Parathyroid adenoma (tissue), 2 donors: ENCODE data around the gene SPX.

Source experiments
- H2AFZ ChIP-seq: fragments of 300-600 bp; sonication (generic); one replicate; pipeline ENCODE4 v1.7.0; 2017; ENCODE audit warnings: antibody characterized with exemption, mild to moderate bottlenecking
- H3K27ac ChIP-seq: fragments of 300-600 bp; sonication (generic); one replicate; pipeline ENCODE4 v1.7.0; 2017
- H3K27me3 ChIP-seq: fragments of 300-600 bp; sonication (generic); one replicate; pipeline ENCODE4 v1.7.0; 2017; ENCODE audit warnings: low read length; ENCODE audit not compliant: control insufficient read depth, insufficient read depth
- H3K36me3 ChIP-seq: fragments of 300-600 bp; sonication (generic); one replicate; pipeline ENCODE4 v1.7.0; 2017; ENCODE audit warnings: low read length; ENCODE audit not compliant: control insufficient read depth, insufficient read depth
- H3K4me1 ChIP-seq: fragments of 300-600 bp; sonication (generic); one replicate; pipeline ENCODE4 v1.7.0; 2017; ENCODE audit warnings: control low read depth
- H3K4me2 ChIP-seq: fragments of 300-600 bp; sonication (generic); one replicate; pipeline ENCODE4 v1.7.0; 2017; ENCODE audit warnings: low read length
- H3K4me3 ChIP-seq: fragments of 300-600 bp; sonication (generic); one replicate; pipeline ENCODE4 v1.7.0; 2017; ENCODE audit warnings: low read depth, low read length
- H3K79me2 ChIP-seq: fragments of 300-600 bp; sonication (generic); one replicate; pipeline ENCODE4 v1.7.0; 2017; ENCODE audit warnings: control low read depth
- H3K9ac ChIP-seq: fragments of 300-600 bp; sonication (generic); one replicate; pipeline ENCODE4 v1.7.0; 2017; ENCODE audit warnings: mild to moderate bottlenecking
- H3K9me3 ChIP-seq: fragments of 300-600 bp; sonication (generic); one replicate; pipeline ENCODE4 v1.7.0; 2017; ENCODE audit warnings: low read length; ENCODE audit not compliant: control insufficient read depth
- CTCF ChIP-seq: fragments of 300-600 bp; sonication (generic); IDR thresholded peaks from one replicate; pipeline ENCODE4 v1.7.0; 2017; ENCODE audit warnings: antibody characterized with exemption, mild to moderate bottlenecking
- donor health status: primary hyperparathyroidism.

SPX gene

GRCh38 chr12:21527451-21528180 is 1.5 kb downstream of the SPX start:
- Histone ChIP-seq H3K27ac (no peak overlapping the region), H3K36me3 (no peaks in the 10 kb centered on the region), H3K79me2 (no peaks in the 10 kb centered on the region), H3K9me3 (no peaks in the 10 kb centered on the region), H3K4me2 (peak overlapping the region; percentile 97), H2AFZ (peak overlapping the region; percentile 90), H3K27me3 (no peaks in the 10 kb centered on the region), H3K4me1 (no peaks in the 10 kb centered on the region), H3K4me3 (peak overlapping the region; percentile 63), H3K9ac (no peak overlapping the region)
- TF ChIP-seq CTCF, result no peak

- Histone ChIP-seq H3K36me3 (no peaks in the 10 kb centered on the region), H2AFZ (peak overlapping the region; percentile 2), H3K4me3 (no peak overlapping the region), H3K79me2 (no peaks in the 10 kb centered on the region), H3K4me1 (no peaks in the 10 kb centered on the region), H3K27ac (no peak overlapping the region), H3K9ac (no peak overlapping the region), H3K9me3 (no peaks in the 10 kb centered on the region), H3K27me3 (no peaks in the 10 kb centered on the region), H3K4me2 (peak overlapping the region; percentile 0)
- no peak for TF ChIP-seq CTCF
Observed at GRCh38 chr12:21528953-21529352, 2.9 kb downstream of the SPX start.

GRCh38 chr12:21529456-21529855 is 3.4 kb downstream of the SPX start:
- no peak overlapping the region for H2AFZ ChIP-seq

GRCh38 chr12:21538061-21538653 is 12.1 kb downstream of the SPX start:
- no peak for TF ChIP-seq CTCF
- Histone ChIP-seq H3K4me2 (no peak overlapping the region), H3K27me3 (no peaks in the 10 kb centered on the region), H3K27ac (no peak overlapping the region), H3K4me3 (no peak overlapping the region), H3K79me2 (no peaks in the 10 kb centered on the region), H3K9ac (no peak overlapping the region), H3K36me3 (no peaks in the 10 kb centered on the region), H2AFZ (no peak overlapping the region), H3K4me1 (no peaks in the 10 kb centered on the region), H3K9me3 (no peaks in the 10 kb centered on the region)

More at GRCh38 chr12:21529456-21529855, 3.4 kb downstream of the SPX start:
- no peaks in the 10 kb centered on the region for H3K27me3 ChIP-seq
- no peak overlapping the region for H3K4me3 ChIP-seq
- no peak overlapping the region for H3K27ac ChIP-seq
- H3K9me3 ChIP-seq, result no peaks in the 10 kb centered on the region
- H3K79me2 ChIP-seq, result no peaks in the 10 kb centered on the region
- TF ChIP-seq CTCF, result no peak
- H3K4me1 ChIP-seq, result no peaks in the 10 kb centered on the region
- no peak overlapping the region for H3K9ac ChIP-seq
- H3K4me2 ChIP-seq, result peak overlapping the region; percentile 27
- H3K36me3 ChIP-seq, result no peaks in the 10 kb centered on the region

- no peaks in the 10 kb centered on the region for H3K79me2 ChIP-seq
- no peak overlapping the region for H3K4me3 ChIP-seq
- no peaks in the 10 kb centered on the region for H3K36me3 ChIP-seq
- no peaks in the 10 kb centered on the region for H3K9me3 ChIP-seq
- H3K4me1 ChIP-seq, result no peaks in the 10 kb centered on the region
- no peaks in the 10 kb centered on the region for H3K27me3 ChIP-seq
- no peak overlapping the region for H3K4me2 ChIP-seq
- no peak for TF ChIP-seq CTCF
- H3K27ac ChIP-seq, result no peak overlapping the region
- no peak overlapping the region for H2AFZ ChIP-seq
- no peak overlapping the region for H3K9ac ChIP-seq
Observed at GRCh38 chr12:21539797-21540196, 13.7 kb downstream of the SPX start.
